GM21447 (cell line): ENCODE data around the gene EEF2.
"Not testable (repeated sequence)": the region's sequence is repeated elsewhere in the genome, so short reads cannot be mapped to it uniquely, and the experiment has no call there.

ENCODE experiments used
- ATAC-seq: cut with Tn5 transposase; IDR thresholded peaks from one replicate; pipeline ENCODE4 v1.9.1; 2021; ENCODE audit not compliant: unreplicated experiment

Gene EEF2

GRCh38 chr19:4015705-4016402 lies 30.6 kb upstream of the EEF2 start:
- no peak for ATAC-seq

DNA sequence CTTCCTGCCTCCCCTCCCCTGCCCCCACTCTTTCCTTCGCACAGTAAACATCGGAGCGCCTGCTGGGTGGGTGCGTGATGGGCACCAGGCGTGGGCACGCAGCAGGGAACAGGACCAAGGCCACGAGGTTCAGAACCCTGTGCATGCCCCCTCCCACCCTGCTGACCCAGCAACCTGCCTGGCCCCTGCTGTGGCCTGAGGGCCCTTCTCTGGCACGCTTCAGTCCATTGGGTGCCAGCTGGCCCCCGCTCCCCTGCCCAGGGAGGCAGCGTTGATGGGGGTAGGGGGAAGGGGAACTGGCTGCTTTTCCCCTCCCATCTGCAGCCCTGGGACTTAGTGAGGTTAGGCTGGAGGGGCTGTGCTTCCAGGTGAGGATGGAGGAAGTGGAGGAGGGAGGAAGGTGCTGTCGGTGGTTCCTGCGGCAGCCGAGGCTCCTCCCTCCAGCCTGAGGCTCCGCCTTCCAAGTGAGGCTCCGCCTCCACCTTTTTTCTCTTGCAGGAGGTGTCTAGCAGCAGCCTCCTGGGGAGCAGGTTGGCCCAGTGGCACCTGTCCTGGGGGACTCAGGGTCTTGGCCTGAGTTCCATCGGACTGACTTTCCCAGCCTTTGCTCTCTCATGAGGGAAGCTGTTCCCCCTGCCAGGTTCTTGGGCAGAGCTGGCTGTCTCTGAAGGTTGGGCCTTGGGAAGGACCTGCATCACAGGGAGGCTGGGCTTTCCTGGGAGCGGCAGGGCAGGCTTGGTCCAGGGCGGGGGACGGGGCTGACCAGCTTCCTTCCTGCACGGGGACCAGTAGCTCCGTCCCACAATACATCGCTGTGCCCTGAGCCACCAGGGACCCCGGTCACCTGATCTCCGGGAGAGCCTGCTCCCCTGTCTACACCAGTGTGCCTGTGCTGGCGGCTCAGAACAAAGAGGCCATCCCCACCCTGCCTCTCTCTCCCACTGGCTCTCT lies 29.6 kb upstream of the EEF2 start:
- no peak for ATAC-seq

- ATAC-seq: no peak
Observed at GRCh38 chr19:4013886-4014540, 28.8 kb upstream of the EEF2 start.

DNA sequence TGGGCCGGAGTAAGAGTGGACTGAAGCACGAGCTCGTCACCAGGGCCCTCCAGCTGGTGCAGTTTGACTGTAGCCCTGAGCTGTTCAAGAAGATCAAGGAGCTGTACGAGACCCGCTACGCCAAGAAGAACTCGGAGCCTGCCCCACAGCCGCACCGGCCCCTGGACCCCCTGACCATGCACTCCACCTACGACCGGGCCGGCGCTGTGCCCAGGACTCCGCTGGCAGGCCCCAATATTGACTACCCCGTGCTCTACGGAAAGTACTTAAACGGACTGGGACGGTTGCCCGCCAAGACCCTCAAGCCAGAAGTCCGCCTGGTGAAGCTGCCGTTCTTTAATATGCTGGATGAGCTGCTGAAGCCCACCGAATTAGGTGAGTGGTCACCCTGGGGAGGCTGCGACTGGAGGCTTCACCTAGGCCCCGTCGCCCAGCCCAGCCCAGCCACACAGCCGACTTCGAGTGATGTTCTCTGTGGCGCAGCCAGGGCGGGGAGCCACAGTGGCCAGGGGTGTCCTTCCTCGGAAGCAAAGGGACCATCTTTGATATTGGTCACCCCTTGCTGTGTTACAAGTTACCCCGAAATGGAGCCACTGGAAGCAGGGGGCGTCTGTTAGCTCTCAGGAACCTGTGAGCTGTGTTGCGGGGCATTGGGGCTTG lies 27.8 kb upstream of the EEF2 start:
- ATAC-seq: no peak

- ATAC-seq: no peak
Observed at GRCh38 chr19:4012092-4012974, 27.1 kb upstream of the EEF2 start.

- not testable (repeated sequence) for ATAC-seq
Observed at GRCh38 chr19:4011430-4011829, 26.2 kb upstream of the EEF2 start.

GRCh38 chr19:4010808-4011110 lies 25.5 kb upstream of the EEF2 start:
- ATAC-seq: no peak

GRCh38 chr19:4009990-4010807 lies 24.9 kb upstream of the EEF2 start:
- ATAC-seq: no peak

DNA sequence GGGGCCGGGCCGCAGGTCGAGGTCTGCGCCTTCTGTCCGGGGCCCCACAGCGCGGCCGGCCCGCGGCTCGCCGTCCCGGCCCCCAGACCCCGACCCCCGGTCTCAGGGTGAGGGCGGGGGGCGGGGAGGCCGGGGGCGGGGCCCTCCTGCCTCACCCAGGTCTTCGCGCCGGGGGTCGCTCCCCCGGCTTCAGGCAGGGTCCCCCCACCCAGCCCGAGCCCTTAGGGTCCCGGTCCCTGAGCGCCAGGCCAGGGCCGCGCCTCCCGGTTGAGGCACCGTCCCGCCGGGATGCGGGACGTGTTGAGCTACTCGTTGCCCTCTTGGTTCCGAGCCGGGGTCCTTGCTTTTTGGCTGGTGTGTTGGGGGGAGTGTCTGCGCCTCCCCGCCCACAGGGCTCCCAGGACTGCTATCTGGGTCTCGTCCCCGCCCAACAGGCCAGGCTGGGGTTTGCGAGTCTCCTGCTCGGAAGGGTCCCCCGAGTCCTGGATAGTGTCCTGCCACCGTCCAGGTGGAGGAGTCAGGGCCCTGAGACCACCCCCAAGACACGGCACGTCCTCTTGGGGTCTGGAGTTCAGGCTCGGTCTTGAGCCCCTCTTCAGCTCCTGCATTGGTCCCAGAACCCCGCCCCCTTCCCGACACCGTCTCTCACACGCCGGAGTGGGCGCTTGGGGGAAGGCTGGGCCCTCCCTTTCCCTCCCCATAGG lies 22.7 kb upstream of the EEF2 start:
- ATAC-seq: peak; percentile 4

GRCh38 chr19:4007021-4007835 lies 22.0 kb upstream of the EEF2 start, which contains the start of gene PIAS4:
PIAS4 (plus strand) TSS chr19:4007736; CDS start chr19:4007761, 25 bp downstream.
- ATAC-seq: peak; percentile 73

- ATAC-seq: not testable (repeated sequence)
Observed at GRCh38 chr19:4005436-4005835, 20.2 kb upstream of the EEF2 start.

DNA sequence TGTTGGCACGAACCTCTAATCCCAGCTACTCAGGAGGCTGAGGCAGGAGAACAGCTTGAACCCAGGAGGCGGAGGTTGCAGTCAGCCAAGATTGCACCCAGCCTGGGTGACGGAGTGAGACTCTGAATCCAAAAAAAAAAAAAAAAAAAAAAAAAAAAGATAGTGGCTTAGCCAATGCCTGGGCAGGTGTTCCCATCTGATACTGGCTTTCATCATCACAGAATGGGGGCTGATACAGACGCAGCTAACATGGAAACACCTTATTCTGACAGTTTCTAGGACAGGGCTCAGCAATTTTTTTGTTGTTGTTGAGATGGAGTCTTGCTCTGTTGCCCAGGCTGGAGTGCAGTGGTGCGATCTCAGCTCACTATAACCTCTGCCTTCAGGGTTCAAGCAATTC lies 15.5 kb upstream of the EEF2 start:
- not testable (repeated sequence) for ATAC-seq

GRCh38 chr19:3998667-3999412 lies 13.6 kb upstream of the EEF2 start:
- not testable (repeated sequence) for ATAC-seq

DNA sequence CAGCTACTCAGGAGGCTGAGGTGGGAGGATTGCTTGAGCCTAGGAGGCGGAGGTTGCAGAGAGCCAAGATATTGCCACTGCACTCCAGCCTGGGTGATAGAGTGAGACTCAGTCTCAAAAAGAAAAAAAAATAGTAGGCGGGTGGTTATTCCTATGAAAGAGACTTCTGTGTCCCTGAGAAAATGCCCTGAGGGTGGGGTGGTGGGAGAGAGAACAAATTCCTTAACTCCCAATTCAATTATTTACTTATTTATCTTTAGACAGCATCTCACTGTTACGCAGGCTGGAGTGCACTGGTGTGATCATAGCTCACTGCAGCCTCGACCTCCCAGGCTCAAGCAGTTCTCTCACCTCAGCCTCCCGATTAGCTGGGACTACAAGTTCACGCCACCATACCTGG lies 10.3 kb upstream of the EEF2 start:
- ATAC-seq: no peak

DNA sequence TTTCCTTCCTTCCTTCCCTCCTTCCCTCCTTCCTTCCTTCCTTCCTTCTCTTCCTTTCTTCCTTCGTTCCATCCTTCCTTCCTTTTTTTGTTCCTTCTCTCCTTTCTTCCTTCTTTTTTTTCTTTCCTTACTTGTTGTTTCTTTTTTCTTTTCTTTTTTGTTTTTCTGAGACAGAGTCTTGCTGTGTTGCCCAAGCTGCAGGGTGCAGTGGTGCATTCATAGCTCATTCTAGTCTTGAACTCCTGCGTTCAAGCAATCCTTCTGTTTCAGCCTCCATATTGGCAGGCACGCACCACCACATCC lies 5.5 kb upstream of the EEF2 start:
- no peak for ATAC-seq

- ATAC-seq: no peak
Observed at GRCh38 chr19:3987619-3988371, 2.5 kb upstream of the EEF2 start.
